Breast epithelium (tissue), 4 donors: ENCODE measurements around the gene RNH1. TPM values are rescaled to one million over a fixed set of nuclear protein-coding genes. Genes with fewer than 3 reads are reported as not detected.

Source experiments
- DNase-seq, 2 donors: peaks; one replicate each; pipeline ENCODE4 v3.0.0-alpha.2; 2019; ENCODE audit warnings: low spot score in 2 of 2
- H3K27ac ChIP-seq, 2 donors: fragments of 200-600 bp; sonication (generic) in 1 of 2; one replicate each; pipeline ENCODE4 v1.5.1; 2016 to 2019; ENCODE audit warnings: mild to moderate bottlenecking in 1 of 2
- H3K27me3 ChIP-seq, 2 donors: fragments of 200-600 bp; sonication (generic) in 1 of 2; one replicate each; pipeline versions ENCODE4 v1.5.1 to v1.6.0; 2017 to 2019; ENCODE audit warnings: control low read depth in 1 of 2, mild to moderate bottlenecking in 1 of 2
- H3K36me3 ChIP-seq: fragments of 200-600 bp; one replicate; pipeline ENCODE4 v1.5.1; 2019
- H3K4me1 ChIP-seq, 2 donors: fragments of 200-600 bp; sonication (generic); one replicate each; pipeline ENCODE4 v1.5.1; 2016 to 2019; ENCODE audit warnings: control low read depth in 1 of 2
- H3K4me3 ChIP-seq, 3 donors: fragments of 200-600 bp; sonication (generic); 1 replicate in 2 of 3; 2 replicates in 1 of 3; pipeline ENCODE4 v1.5.1; 2016 to 2019; ENCODE audit warnings: mild to moderate bottlenecking in 3 of 3, moderate library complexity in 2 of 3
- H3K9me3 ChIP-seq, 2 donors: fragments of 200-600 bp; sonication (generic) in 1 of 2; one replicate each; pipeline ENCODE4 v1.5.1; 2016 to 2019; ENCODE audit warnings: control low read depth in 1 of 2
- POLR2A ChIP-seq: fragments of 450-650 bp; IDR thresholded peaks from one replicate; pipeline ENCODE4 v1.6.1; 2016; ENCODE audit warnings: antibody characterized with exemption, mild to moderate bottlenecking, moderate library complexity
- POLR2AphosphoS5 ChIP-seq, 3 donors: sonication (generic); formaldehyde crosslinking; IDR thresholded peaks; one replicate each; pipeline ENCODE4 v1.6.1; 2017; ENCODE audit warnings: antibody characterized with exemption in 3 of 3
- intact Hi-C: fragments of 100-400 bp; cut with DNase I; formaldehyde crosslinking; loops from one replicate; pipeline ENCODE4 v1.15.1; 2023; ENCODE audit warnings: low total_unique reads
- total RNA-seq, 3 donors: library from RNA; depleted of rRNA; stranded (reverse); fragments of >200 nt; gene quantifications; one replicate each; pipeline ENCODE4 v1.1.0, GENCODE V29; 2016
- TF ChIP-seq, protein P1 (sequence below), 3 donors: fragments of 450-650 bp; IDR thresholded peaks; one replicate each; pipeline ENCODE4 v1.5.1; 2016 to 2017; ENCODE audit warnings: antibody characterized with exemption in 3 of 3, mild to moderate bottlenecking in 3 of 3, moderate library complexity in 3 of 3

Gene RNH1
- total RNA-seq, 3 donors from 2014 or later = 139 to 249 (median 209) TPM

DNA sequence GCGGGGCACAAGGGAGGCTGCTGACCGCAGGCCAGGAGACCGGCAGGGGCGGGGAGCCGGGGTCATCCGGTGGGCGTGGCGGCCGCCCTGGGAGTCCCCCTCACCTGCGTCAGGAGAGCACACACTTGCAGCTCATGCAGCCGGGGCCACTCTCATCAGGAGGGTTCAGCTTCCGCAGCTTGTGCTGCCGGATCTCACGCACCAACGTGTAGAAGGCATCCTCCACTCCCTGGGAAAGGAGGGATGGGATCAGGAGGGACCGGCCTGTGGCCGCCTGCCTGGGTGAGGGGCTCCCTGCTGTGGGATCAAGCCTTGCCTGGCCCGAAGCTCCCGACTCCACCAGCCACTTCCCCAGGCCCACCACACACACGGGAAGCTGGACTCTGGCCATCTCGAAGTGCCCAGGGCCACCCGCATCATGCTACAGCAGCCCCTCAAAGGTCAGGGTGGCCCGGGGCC lies 25.5 kb upstream of the RNH1 start:
- Histone ChIP-seq H3K4me1 (peaks cover 8 to 18% of the 10 kb centered on the region in 2 donors), H3K36me3 (no peaks in the 10 kb centered on the region), H3K4me3 (no peak overlapping the region), H3K9me3 (no peaks in the 10 kb centered on the region), H3K27me3 (no peaks in the 10 kb centered on the region), H3K27ac (no peak overlapping the region)
- intact Hi-C loops = no loop called here
- no peak for DNase-seq
- TF ChIP-seq POLR2AphosphoS5 (IDR thresholded peaks at IDR 0.05) = no peak
- TF ChIP-seq POLR2A = no peak
- TF ChIP-seq, protein P1, sequence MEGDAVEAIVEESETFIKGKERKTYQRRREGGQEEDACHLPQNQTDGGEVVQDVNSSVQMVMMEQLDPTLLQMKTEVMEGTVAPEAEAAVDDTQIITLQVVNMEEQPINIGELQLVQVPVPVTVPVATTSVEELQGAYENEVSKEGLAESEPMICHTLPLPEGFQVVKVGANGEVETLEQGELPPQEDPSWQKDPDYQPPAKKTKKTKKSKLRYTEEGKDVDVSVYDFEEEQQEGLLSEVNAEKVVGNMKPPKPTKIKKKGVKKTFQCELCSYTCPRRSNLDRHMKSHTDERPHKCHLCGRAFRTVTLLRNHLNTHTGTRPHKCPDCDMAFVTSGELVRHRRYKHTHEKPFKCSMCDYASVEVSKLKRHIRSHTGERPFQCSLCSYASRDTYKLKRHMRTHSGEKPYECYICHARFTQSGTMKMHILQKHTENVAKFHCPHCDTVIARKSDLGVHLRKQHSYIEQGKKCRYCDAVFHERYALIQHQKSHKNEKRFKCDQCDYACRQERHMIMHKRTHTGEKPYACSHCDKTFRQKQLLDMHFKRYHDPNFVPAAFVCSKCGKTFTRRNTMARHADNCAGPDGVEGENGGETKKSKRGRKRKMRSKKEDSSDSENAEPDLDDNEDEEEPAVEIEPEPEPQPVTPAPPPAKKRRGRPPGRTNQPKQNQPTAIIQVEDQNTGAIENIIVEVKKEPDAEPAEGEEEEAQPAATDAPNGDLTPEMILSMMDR (IDR thresholded peaks at IDR 0.05) = no peak

GRCh38 chr11:531919-532526 lies 25.0 kb upstream of the RNH1 start:
- intact Hi-C loops = no loop called here
- Histone ChIP-seq H3K27ac (no peak overlapping the region), H3K4me3 (no peak overlapping the region), H3K36me3 (no peaks in the 10 kb centered on the region), H3K4me1 (peaks cover 8 to 18% of the 10 kb centered on the region in 2 donors), H3K9me3 (no peaks in the 10 kb centered on the region), H3K27me3 (no peaks in the 10 kb centered on the region)
- TF ChIP-seq POLR2AphosphoS5 (IDR thresholded peaks at IDR 0.05) = no peak
- TF ChIP-seq POLR2A = no peak
- TF ChIP-seq, protein P1 (IDR thresholded peaks at IDR 0.05) = no peak
- DNase-seq = no peak

DNA sequence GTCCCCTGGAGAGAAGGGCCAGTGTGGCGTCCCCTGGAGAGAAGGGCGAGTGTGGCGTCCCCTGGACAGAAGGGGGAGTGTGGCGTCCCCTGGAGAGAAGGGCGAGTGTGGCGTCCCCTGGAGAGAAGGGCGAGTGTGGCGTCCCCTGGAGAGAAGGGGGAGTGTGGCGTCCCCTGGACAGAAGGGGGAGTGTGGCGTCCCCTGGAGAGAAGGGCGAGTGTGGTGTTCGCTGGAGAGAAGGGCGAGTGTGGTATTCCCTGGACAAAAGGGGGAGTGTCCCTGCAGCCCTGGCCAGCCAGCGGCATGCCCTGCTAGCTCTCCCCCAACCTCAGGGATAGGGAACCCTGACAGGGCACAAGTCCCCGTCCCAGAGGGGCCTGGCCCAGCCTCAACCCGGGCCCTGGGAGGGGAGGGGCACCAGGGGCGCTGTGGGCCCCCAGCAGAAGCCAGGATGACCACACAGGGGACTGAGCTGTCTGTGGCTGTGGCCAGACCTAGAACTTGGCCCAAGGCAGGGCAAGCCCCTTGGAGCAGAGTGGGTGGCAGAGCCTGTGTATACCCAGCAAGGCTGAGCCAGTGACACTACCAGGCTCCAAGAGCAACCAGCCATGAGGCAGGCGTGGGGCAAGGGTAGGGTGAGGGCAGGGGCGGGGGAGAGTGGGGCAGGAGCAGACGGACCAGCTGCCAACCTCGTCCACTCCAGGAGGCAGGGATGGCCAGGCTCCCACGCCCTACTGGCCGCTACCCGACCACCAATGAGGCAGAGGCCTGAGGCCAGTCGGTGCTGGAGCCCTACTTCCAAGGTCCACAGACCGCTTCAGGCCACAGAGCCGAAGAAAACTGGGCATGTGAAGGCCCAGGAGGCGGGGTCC lies 24.2 kb upstream of the RNH1 start:
- no peak overlapping the region for H3K27ac ChIP-seq
- no peaks in the 10 kb centered on the region for H3K27me3 ChIP-seq
- H3K4me1 ChIP-seq = peaks cover 8 to 18% of the 10 kb centered on the region in 2 donors
- intact Hi-C loops = no loop called here
- H3K4me3 ChIP-seq = no peak overlapping the region
- DNase-seq = no peak
- H3K36me3 ChIP-seq = no peaks in the 10 kb centered on the region
- TF ChIP-seq, protein P1 (IDR thresholded peaks at IDR 0.05) = no peak
- TF ChIP-seq POLR2A (no peak), POLR2AphosphoS5 (IDR thresholded peaks at IDR 0.05) (no peak)
- no peaks in the 10 kb centered on the region for H3K9me3 ChIP-seq

DNA sequence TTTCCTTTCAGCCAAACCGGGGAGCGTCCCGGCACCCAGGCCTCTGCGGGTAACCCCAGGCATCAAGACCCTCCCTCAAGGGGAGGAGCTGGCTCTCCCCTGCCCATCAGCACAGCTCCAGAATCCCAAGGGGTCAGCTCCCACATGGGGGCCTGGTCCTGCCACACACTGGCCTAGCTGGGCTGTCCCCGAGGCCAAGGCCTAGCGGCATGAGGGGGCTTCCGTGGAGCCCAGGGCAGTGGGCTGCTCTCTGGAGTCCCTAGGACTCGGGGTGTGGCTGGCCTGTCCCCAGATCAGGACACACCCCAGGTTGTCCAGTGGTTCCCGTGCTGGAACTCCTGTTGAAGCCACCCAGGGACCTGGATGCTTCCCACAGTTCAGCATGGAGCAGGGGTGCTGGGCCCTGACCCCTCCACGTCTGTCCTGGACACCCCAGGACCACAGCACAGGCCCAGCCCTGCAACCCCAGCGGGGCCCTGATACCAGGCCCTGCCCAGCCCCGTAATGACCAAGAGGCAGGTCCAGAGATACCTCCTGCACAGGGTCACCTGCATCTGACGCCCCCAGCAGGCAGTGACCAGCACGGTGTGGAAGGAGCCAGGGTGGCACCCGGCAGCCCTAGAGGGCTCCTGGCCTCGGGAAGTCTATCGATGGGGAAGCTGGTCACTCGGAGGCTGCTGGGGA lies 22.8 kb upstream of the RNH1 start:
- TF ChIP-seq, protein P1 (IDR thresholded peaks at IDR 0.05) = no peak
- TF ChIP-seq POLR2AphosphoS5 (IDR thresholded peaks at IDR 0.05) (no peak), POLR2A (no peak)
- intact Hi-C loops = no loop called here
- H3K4me3 ChIP-seq = no peak overlapping the region
- H3K27me3 ChIP-seq = no peaks in the 10 kb centered on the region
- no peaks in the 10 kb centered on the region for H3K36me3 ChIP-seq
- no peak overlapping the region for H3K27ac ChIP-seq
- DNase-seq = no peak
- no peaks in the 10 kb centered on the region for H3K9me3 ChIP-seq
- H3K4me1 ChIP-seq = peaks cover 5 to 18% of the 10 kb centered on the region in 2 donors
